ENCODE measurements around the gene STXBP1.
A peak's percentile ranks its signal among the peaks of the same experiment; 100 is the strongest.

DNA sequence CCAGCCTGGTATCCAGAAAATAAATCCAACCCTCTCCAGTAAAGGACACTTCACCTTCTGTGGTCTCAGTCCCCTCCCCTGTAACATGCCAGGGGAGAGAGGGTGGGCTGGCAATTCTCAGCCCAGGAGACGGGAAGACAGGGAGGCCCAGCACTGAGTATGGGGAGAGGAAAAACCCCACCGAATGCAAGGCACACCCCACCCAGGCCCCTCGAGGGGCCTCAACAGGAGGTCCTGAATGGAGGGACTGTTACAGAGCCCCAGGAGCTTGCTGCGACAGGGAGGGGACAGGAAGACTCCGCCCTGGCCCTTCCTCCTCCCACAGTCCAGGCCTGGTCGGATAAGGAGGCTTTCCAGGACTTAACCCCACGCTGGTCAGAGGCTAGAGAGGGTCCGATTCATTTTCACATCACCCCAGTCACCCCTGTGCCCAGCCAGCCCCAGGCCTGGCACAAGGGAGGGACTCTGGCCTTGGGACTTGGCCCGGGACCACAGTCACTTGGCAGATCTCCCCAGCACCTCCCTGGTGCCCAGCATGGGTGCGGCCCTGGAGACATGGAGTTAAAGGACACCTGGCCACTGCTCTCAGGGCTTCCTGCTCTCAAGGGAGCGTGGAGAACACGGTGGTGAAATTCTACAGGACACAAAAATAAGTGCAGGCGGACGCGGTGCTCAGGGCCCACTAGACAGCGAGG is 44.9 kb upstream of the STXBP1 start:
- TF ChIP-seq, protein P1, sequence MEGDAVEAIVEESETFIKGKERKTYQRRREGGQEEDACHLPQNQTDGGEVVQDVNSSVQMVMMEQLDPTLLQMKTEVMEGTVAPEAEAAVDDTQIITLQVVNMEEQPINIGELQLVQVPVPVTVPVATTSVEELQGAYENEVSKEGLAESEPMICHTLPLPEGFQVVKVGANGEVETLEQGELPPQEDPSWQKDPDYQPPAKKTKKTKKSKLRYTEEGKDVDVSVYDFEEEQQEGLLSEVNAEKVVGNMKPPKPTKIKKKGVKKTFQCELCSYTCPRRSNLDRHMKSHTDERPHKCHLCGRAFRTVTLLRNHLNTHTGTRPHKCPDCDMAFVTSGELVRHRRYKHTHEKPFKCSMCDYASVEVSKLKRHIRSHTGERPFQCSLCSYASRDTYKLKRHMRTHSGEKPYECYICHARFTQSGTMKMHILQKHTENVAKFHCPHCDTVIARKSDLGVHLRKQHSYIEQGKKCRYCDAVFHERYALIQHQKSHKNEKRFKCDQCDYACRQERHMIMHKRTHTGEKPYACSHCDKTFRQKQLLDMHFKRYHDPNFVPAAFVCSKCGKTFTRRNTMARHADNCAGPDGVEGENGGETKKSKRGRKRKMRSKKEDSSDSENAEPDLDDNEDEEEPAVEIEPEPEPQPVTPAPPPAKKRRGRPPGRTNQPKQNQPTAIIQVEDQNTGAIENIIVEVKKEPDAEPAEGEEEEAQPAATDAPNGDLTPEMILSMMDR (IDR thresholded peaks at IDR 0.05): no peak
- TF ChIP-seq POLR2A (IDR thresholded peaks at IDR 0.05) (no peak), POLR2AphosphoS5 (IDR thresholded peaks at IDR 0.05) (peak; percentile 31 to 53 (median 45))

Data from stomach (tissue), 4 donors.